Measurements from ENCODE around the gene PPP2CA.
"Not testable (repeated sequence)": the region's sequence is repeated elsewhere in the genome, so short reads cannot be mapped to it uniquely, and the experiment has no call there.

GRCh38 chr5:134152173-134152832 lies 73.6 kb downstream of the PPP2CA start:
- not testable (repeated sequence) for TF ChIP-seq POLR2A (IDR thresholded peaks at IDR 0.05; ENCODE audit: low read length); GATA1 (IDR thresholded peaks at IDR 0.05; ENCODE audit: low read depth, low read length)
